ENCODE results near the gene IRS1. TPM values are rescaled to one million over a fixed set of nuclear protein-coding genes. Genes with fewer than 3 reads are reported as not detected.

IRS1 gene
- total RNA-seq, 1 experiment from 2014 or later: 10.5 TPM

- DNase-seq (ENCODE audit: unreplicated experiment): no peak
- ChIA-PET CTCF (interaction anchor here (1.1 kb wide), 1 partner anchor 18 kb away, joined by 4 read pairs; no protein-coding TSS in a partner anchor), POLR2A (no interaction called here)
- no peaks in the 10 kb centered on the region for H3K27me3 Mint-ChIP-seq (ENCODE audit: insufficient read depth, unreplicated experiment)
- peaks cover 2% of the 10 kb centered on the region for H3K4me1 Mint-ChIP-seq (ENCODE audit: insufficient read depth, unreplicated experiment)
- TF ChIP-seq CTCF (IDR thresholded peaks at IDR 0.05; ENCODE audit: unreplicated experiment): no peak
- no TSS peak for BruUV-seq (replicated peaks)
- intact Hi-C loops (cut with micrococcal nuclease): no loop called here
- no peak overlapping the region for H3K4me3 Mint-ChIP-seq (ENCODE audit: unreplicated experiment)
- peaks cover 3% of the 10 kb centered on the region for H3K36me3 Mint-ChIP-seq (ENCODE audit: insufficient read depth, unreplicated experiment)
- H3K9me3 Mint-ChIP-seq (ENCODE audit: unreplicated experiment): no peaks in the 10 kb centered on the region
- H3K27ac Mint-ChIP-seq (ENCODE audit: low read depth, unreplicated experiment): no peak overlapping the region
These were observed 55.7 kb downstream of the IRS1 start for GRCh38 chr2:226743915-226744314.

DNA sequence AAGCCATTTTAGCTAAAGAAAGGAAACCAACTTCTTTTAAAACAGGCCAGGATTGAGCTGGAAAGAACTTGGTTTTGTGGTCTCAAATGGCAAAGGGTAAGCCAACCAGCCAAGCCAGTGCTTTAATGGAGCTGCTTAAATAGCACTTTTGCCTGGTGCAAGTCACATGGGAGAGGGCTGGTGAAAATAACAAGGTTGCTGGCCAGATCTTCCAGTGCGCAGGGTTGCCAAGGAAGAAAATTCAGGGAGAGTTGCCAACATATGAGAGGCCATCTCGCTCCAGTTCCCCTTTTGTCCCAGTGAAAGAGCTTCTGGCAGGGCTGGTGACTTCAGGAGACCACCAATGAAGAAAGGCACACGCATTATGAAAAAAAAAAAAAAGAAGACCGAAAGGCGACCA, 57.3 kb downstream of the IRS1 start:
- no TSS peak for BruUV-seq (replicated peaks)
- no peak for DNase-seq (ENCODE audit: unreplicated experiment)
- CTCF ChIA-PET: interaction anchor here (0.5 to 1.3 kb wide), 2 partner anchors 60 to 1842 kb away, joined by 3 to 4 read pairs; no protein-coding TSS in a partner anchor
- Mint-ChIP-seq H3K4me1 (ENCODE audit: insufficient read depth, unreplicated experiment) (peaks cover 11% of the 10 kb centered on the region), H3K9me3 (ENCODE audit: unreplicated experiment) (no peaks in the 10 kb centered on the region), H3K4me3 (ENCODE audit: unreplicated experiment) (no peak overlapping the region), H3K27ac (ENCODE audit: low read depth, unreplicated experiment) (no peak overlapping the region), H3K36me3 (ENCODE audit: insufficient read depth, unreplicated experiment) (no peaks in the 10 kb centered on the region), H3K27me3 (ENCODE audit: insufficient read depth, unreplicated experiment) (no peaks in the 10 kb centered on the region)
- POLR2A ChIA-PET: interaction anchor here (1.3 kb wide), 1 partner anchor 9 kb away, joined by 3 read pairs; no protein-coding TSS in a partner anchor
- intact Hi-C loops (cut with micrococcal nuclease): no loop called here
- no peak for TF ChIP-seq CTCF (IDR thresholded peaks at IDR 0.05; ENCODE audit: unreplicated experiment)

DNA sequence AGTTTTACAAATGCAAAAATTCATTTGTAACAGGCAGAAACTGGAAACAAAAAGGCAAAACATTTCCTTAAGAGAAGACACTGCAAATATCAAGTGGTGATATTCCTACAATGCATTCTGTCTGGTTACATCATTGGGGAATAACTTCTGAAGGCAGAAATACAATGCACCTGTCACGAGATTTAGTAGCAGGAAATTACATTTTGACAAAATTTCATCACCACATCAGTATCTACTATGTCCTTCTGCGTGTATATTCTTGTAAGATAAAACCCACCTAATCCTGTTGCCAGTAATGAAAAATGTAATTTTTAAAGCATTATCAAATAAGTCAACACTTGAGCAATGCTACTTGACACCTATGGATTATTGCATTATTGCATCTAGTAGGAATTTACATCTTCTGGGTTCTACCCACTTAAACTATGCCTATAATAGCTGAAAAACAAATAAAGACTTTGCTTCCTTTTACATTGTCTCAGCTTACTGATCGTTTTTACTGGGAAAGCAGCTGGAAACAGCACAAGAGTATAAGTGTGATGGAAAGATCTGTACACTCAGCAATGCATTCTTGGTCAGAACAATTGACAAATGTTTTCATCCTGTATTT, 59.5 kb downstream of the IRS1 start:
- no peak overlapping the region for H3K4me3 Mint-ChIP-seq (ENCODE audit: unreplicated experiment)

GRCh38 chr2:226739545-226740030, 60.0 kb downstream of the IRS1 start:
- peaks cover 11% of the 10 kb centered on the region for H3K4me1 Mint-ChIP-seq (ENCODE audit: insufficient read depth, unreplicated experiment)
- no peak for DNase-seq (ENCODE audit: unreplicated experiment)
- no peak for TF ChIP-seq CTCF (IDR thresholded peaks at IDR 0.05; ENCODE audit: unreplicated experiment)

More for the DNA sequence above, 59.5 kb downstream of the IRS1 start:
- no peaks in the 10 kb centered on the region for H3K9me3 Mint-ChIP-seq (ENCODE audit: unreplicated experiment)
- H3K36me3 Mint-ChIP-seq (ENCODE audit: insufficient read depth, unreplicated experiment): no peaks in the 10 kb centered on the region
- DNase-seq (ENCODE audit: unreplicated experiment): no peak
- peaks cover 11% of the 10 kb centered on the region for H3K4me1 Mint-ChIP-seq (ENCODE audit: insufficient read depth, unreplicated experiment)
- BruUV-seq (replicated peaks): no TSS peak
- intact Hi-C loops (cut with micrococcal nuclease): no loop called here
- ChIA-PET CTCF (no interaction called here), POLR2A (no interaction called here)
- no peak for TF ChIP-seq CTCF (IDR thresholded peaks at IDR 0.05; ENCODE audit: unreplicated experiment)
- H3K27me3 Mint-ChIP-seq (ENCODE audit: insufficient read depth, unreplicated experiment): no peaks in the 10 kb centered on the region
- H3K27ac Mint-ChIP-seq (ENCODE audit: low read depth, unreplicated experiment): no peak overlapping the region

More at GRCh38 chr2:226739545-226740030, 60.0 kb downstream of the IRS1 start:
- H3K36me3 Mint-ChIP-seq (ENCODE audit: insufficient read depth, unreplicated experiment): peaks cover under 1% of the 10 kb centered on the region
- H3K27me3 Mint-ChIP-seq (ENCODE audit: insufficient read depth, unreplicated experiment): no peaks in the 10 kb centered on the region
- intact Hi-C loops (cut with micrococcal nuclease): no loop called here
- H3K27ac Mint-ChIP-seq (ENCODE audit: low read depth, unreplicated experiment): no peak overlapping the region
- ChIA-PET CTCF (no interaction called here), POLR2A (interaction anchor here (0.5 kb wide), 1 partner anchor 47 kb away, joined by 3 read pairs; no protein-coding TSS in a partner anchor)
- BruUV-seq (replicated peaks): no TSS peak
- H3K9me3 Mint-ChIP-seq (ENCODE audit: unreplicated experiment): no peaks in the 10 kb centered on the region
- no peak overlapping the region for H3K4me3 Mint-ChIP-seq (ENCODE audit: unreplicated experiment)

All from MCF 10A (cell line).